Psoas muscle (tissue), 8 donors: ENCODE data around the gene PLXNA4. TPM values are rescaled to one million over a fixed set of nuclear protein-coding genes. Genes with fewer than 3 reads are reported as not detected.

Experiments
- ATAC-seq, 4 donors: fragments of 200-7000 bp; cut with Tn5 transposase; one replicate each; pipeline ENCODE4 v1.9.1; 2020; ENCODE audit warnings: moderate library complexity in 3 of 4, mild to moderate bottlenecking in 2 of 4
- DNase-seq, 2 donors: peaks; one replicate each; pipeline ENCODE4 v3.0.0-alpha.2; 2020
- H3K27ac ChIP-seq: fragments of 200-600 bp; one replicate; pipeline ENCODE4 v1.8.0; 2022
- H3K27me3 ChIP-seq, 3 donors: fragments of 200-600 bp in 1 of 3; one replicate each; pipeline versions ENCODE4 v1.6.1 to v1.8.0; 2013 to 2022; ENCODE audit warnings: low read length in 2 of 3, mild to moderate bottlenecking in 2 of 3, moderate library complexity in 1 of 3; ENCODE audit not compliant: insufficient read depth in 3 of 3
- H3K36me3 ChIP-seq, 2 donors: fragments of 200-600 bp in 1 of 2; one replicate each; pipeline versions ENCODE4 v1.6.1 to v1.8.0; 2013 to 2022; ENCODE audit warnings: low read depth in 1 of 2, mild to moderate bottlenecking in 1 of 2, moderate library complexity in 1 of 2; ENCODE audit not compliant: insufficient read depth in 1 of 2
- H3K4me1 ChIP-seq: fragments of 200-600 bp; one replicate; pipeline ENCODE4 v1.8.0; 2022
- H3K4me3 ChIP-seq: fragments of 200-600 bp; one replicate; pipeline ENCODE4 v1.8.0; 2022; ENCODE audit warnings: mild to moderate bottlenecking
- H3K9me3 ChIP-seq: fragments of 200-600 bp; one replicate; pipeline ENCODE4 v1.8.0; 2022
- whole genome bisulfite sequencing, 3 donors: extraction: QIAGEN DNeasy Blood & Tissue Kit; methylation state at CpG; one replicate each; pipeline versions ENCODE4 v1.1.6 to v1.1.7; 2013; 5-methylcytosine and 5-hydroxymethylcytosine counted together
- intact Hi-C, 2 donors: fragments of 100-400 bp; cut with DNase I; formaldehyde crosslinking; loops; one replicate each; pipeline versions ENCODE4 v1.11.0 to v1.14.2; 2022
- polyA plus RNA-seq, 3 donors: library from polyadenylated mRNA; stranded (reverse); fragments of 200-250 nt; gene quantifications; one replicate each; pipeline ENCODE4 v1.2.3, GENCODE V29; 2013
- total RNA-seq, 4 donors: library from RNA; stranded (reverse); fragmentation: NEBNext Ultra II Directional in 2 of 4; extraction: Animal tissue kit (Norgen Biotek cat#: 25700) in 2 of 4; gene quantifications; one replicate each; pipeline versions ENCODE4 v1.2.1 to v1.2.4, GENCODE V29; 2021 to 2023
- TF ChIP-seq, protein P1 (sequence below): fragments of 200-600 bp; IDR thresholded peaks from one replicate; pipeline ENCODE4 v1.8.0; 2022; ENCODE audit warnings: antibody characterized with exemption
- donor health status: healthy with polysubstance abuse.
- donor health status: DM: no; HTN: no; CAD: no; lungs with moderate emphysema.
- donor health status: Bipolar disorder and iron deficiency.
- donor health status: healthy.
- donor health status: DM: yes; HTN: yes; CAD: no.
- donor health status: DM: no; HTN: no; CAD: no.
- donor health status: DM: no; HTN: no; CAD: no.
- donor health status: DM: yes; HTN: yes; CAD: no.

PLXNA4 gene
- total and polyA plus RNA-seq, 7 donors = 0.15 to 2.5 (median 0.88) TPM

DNA sequence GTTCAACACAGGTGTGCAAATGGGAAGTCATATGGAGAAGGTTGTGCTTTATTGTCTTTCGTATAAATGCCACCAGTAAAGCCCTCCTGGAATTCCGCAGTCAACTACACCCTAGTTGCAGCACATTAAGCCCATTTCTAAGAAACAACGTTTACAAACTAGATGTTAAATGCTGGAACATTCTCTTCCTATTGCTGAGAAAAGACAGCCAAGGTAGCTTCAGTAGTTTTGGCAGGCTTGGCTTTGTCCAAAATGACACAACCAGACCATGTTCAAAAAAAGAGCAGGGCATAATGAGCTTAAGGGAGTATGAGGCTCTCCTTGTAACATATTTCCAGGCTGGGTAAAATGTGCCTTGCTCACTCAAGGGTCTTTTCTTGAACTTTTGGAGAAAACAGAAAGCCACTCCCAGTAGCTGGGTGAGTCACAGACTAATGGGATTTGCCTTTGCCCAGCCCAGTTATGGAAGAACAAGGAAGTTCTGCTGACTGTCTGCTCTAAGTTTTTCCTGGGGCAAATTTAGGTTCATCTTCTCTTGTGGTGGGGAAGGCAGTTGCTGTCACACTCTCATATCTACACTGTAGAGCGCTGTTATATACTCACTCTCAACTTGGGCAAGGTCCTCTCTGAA lies 238.7 kb downstream of the PLXNA4 start:
- WGBS, 3 donors = 64 to 73% (median 71%) methylated on average over 4 of the region's 4 CpGs
- H3K27ac ChIP-seq = no peak overlapping the region
- TF ChIP-seq, protein P1, sequence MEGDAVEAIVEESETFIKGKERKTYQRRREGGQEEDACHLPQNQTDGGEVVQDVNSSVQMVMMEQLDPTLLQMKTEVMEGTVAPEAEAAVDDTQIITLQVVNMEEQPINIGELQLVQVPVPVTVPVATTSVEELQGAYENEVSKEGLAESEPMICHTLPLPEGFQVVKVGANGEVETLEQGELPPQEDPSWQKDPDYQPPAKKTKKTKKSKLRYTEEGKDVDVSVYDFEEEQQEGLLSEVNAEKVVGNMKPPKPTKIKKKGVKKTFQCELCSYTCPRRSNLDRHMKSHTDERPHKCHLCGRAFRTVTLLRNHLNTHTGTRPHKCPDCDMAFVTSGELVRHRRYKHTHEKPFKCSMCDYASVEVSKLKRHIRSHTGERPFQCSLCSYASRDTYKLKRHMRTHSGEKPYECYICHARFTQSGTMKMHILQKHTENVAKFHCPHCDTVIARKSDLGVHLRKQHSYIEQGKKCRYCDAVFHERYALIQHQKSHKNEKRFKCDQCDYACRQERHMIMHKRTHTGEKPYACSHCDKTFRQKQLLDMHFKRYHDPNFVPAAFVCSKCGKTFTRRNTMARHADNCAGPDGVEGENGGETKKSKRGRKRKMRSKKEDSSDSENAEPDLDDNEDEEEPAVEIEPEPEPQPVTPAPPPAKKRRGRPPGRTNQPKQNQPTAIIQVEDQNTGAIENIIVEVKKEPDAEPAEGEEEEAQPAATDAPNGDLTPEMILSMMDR = no peak
- no peaks in the 10 kb centered on the region for H3K36me3 ChIP-seq
- no peaks in the 10 kb centered on the region for H3K9me3 ChIP-seq
- H3K4me1 ChIP-seq = no peaks in the 10 kb centered on the region
- ATAC-seq = no peak
- no peak for DNase-seq
- no peak overlapping the region for H3K4me3 ChIP-seq
- intact Hi-C loops = no loop called here
- peaks cover 0 to 3% (median 3%) of the 10 kb centered on the region in 3 donors for H3K27me3 ChIP-seq

DNA sequence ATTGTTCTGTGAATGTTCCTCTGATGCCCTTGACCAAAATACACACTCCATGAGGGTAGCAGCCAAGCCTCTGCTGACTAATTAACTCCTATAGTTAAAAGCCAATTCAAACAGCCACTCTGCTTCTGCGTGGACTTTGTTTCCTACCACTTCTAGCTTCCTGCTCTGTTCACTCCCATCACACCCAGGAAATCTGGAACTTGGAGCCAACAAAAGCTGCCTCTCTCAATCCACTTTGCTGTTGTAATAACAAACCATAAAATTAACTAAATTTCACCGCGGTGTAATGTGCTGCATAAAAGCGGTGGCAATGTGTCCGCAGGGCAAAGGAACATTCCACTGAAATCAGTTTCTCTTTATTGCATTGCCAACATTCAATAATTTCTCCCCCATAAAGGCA lies 239.5 kb downstream of the PLXNA4 start:
- ATAC-seq (no peak), DNase-seq (no peak)
- intact Hi-C loops = no loop called here
- H3K9me3 ChIP-seq = no peaks in the 10 kb centered on the region
- TF ChIP-seq, protein P1 = no peak
- peaks cover 0 to 3% (median 3%) of the 10 kb centered on the region in 3 donors for H3K27me3 ChIP-seq
- H3K27ac ChIP-seq = no peak overlapping the region
- H3K36me3 ChIP-seq = no peaks in the 10 kb centered on the region
- H3K4me3 ChIP-seq = no peak overlapping the region
- 34 to 50% (median 42%) methylated on average over 5 of the region's 5 CpGs for WGBS, 3 donors
- H3K4me1 ChIP-seq = no peaks in the 10 kb centered on the region

DNA sequence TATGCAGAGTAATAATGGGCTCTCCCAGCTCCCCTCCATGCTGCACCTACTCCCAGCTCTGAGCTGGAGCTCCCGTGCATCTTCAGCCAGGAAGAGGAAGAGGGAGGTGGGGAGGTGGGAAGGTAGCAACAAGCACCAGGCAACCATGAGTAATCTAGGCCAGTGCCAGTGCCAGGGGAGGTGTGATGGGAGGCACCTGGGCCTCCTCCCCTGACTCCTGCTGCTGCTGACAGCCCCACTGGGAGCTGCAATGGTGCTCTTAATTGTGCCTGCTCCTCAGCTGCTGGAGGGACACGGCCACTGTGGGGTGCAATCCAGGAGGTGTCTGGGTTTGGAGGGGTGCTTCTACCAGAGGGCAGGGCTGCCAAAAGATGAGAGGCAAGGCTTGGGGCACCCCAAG lies 243.0 kb downstream of the PLXNA4 start:
- no peak for DNase-seq
- H3K27ac ChIP-seq = no peak overlapping the region
- 69 to 84% (median 73%) methylated on average over 2 of the region's 2 CpGs for WGBS, 3 donors
- TF ChIP-seq, protein P1 = no peak
- no peaks in the 10 kb centered on the region for H3K36me3 ChIP-seq
- H3K4me3 ChIP-seq = no peak overlapping the region
- H3K4me1 ChIP-seq = no peaks in the 10 kb centered on the region
- ATAC-seq = no peak
- peaks cover 0 to 3% (median 3%) of the 10 kb centered on the region in 3 donors for H3K27me3 ChIP-seq
- intact Hi-C loops = no loop called here
- H3K9me3 ChIP-seq = no peaks in the 10 kb centered on the region

DNA sequence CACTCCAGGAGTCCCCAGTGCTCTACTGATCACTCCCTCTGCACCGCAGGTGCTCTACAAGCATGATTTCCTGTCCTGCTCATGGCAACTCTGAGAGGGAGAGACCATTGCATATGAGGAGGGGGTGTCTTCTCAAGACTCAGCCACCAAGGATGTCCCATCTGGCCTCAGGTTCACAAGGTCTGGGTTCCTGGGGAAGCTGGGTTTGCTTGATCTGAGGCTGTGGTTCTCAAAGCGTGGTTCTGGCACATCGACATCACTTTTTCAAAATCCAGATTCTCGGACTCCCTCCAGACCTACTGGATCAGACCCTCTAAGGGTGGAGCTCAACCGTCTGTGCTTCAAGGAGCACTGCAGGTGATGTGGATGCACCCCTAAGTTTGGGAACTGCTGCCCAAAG lies 247.5 kb downstream of the PLXNA4 start:
- intact Hi-C loops = loop anchor here in 1 of 2 donors (10.0 kb wide), 1 partner anchor 1096 kb away; no protein-coding TSS in a partner anchor
- 78 to 93% (median 89%) methylated on average over 5 of the region's 5 CpGs for WGBS, 3 donors

More for the DNA sequence above, 247.5 kb downstream of the PLXNA4 start:
- DNase-seq (no peak), ATAC-seq (no peak)
- H3K36me3 ChIP-seq = no peaks in the 10 kb centered on the region
- no peak overlapping the region for H3K27ac ChIP-seq
- no peaks in the 10 kb centered on the region for H3K9me3 ChIP-seq
- no peaks in the 10 kb centered on the region for H3K27me3 ChIP-seq
- H3K4me3 ChIP-seq = no peak overlapping the region
- TF ChIP-seq, protein P1 = no peak
- no peaks in the 10 kb centered on the region for H3K4me1 ChIP-seq
